ENCODE data around the gene PLAU. TPM values are rescaled to one million over a fixed set of nuclear protein-coding genes. Genes with fewer than 3 reads are reported as not detected.

The PLAU gene
- total and polyA plus RNA-seq, 2 donors (not counting 1 experiment from before 2014, with no cell fraction given) = 93.6 to 98.9 TPM

DNA sequence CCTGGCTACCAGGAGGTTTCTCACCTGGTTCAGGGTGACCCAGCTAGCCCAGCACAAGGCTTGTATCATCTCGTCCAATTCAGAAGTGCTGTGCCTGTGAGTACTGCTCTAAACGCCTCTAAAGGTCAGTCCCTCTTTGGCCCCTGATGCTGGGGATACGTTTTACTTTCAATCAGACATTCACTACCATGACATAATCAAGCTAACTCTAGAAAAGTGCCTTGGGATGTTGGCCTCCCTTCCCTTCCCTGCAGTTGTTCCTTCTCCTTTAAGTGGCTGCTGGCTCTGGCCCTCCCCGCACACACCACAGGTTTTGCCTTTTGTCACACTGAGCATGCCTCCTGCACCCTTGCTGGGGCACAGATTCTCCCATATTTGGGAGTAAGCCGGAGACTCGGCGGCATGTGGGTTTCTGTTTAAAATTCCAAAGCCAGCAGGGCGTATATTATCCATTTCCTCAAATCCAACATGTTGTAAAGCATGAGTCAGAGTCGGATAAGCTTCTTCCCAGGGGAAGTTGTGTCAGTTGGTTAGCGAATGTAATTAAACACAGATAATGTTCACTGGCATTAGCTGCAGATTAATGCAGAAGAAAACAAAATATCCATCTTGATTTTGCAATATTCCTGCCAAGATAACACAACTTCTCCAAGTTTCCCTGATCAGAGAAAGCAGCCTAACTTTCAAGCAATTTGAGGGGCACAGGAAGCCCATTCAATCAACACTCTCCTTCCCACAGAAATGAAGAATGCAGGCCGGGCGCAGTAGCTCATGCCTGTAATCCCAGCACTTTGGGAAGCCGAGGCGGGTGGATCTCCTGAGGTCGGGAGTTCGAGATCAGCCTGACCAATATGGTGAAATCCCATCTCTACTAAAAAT is 55.2 kb downstream of the PLAU start:
- Histone ChIP-seq H2AFZ (ENCODE audit: low read length) (peak overlapping the region; percentile 47), H3K9ac (ENCODE audit: insufficient read depth, low read length) (no peak overlapping the region), H3K27ac (ENCODE audit: insufficient read depth, low read length) (peak overlapping the region; percentile 90), H3K4me2 (ENCODE audit: extremely low read depth, insufficient read depth, low read length) (peak overlapping the region; percentile 79), H3K4me3 (replicated peaks in 1 of 4; ENCODE audit: control extremely low read depth in 1 of 4, insufficient read depth in 1 of 4, low read depth in 3 of 4, low read length in 4 of 4) (peak overlapping the region in 1 of 4 experiments; percentile 16), H4K20me1 (ENCODE audit: control insufficient read depth, extremely low read depth, insufficient read depth, low read length) (no peaks in the 10 kb centered on the region), H3K9me3 (ENCODE audit: control insufficient read depth, insufficient read depth, low read depth, low read length) (no peaks in the 10 kb centered on the region), H3K4me1 (ENCODE audit: control insufficient read depth, extremely low read depth, insufficient read depth, low read length) (peaks cover 11% of the 10 kb centered on the region), H3K79me2 (ENCODE audit: control insufficient read depth, insufficient read depth, low read length) (no peaks in the 10 kb centered on the region), H3K36me3 (ENCODE audit: control insufficient read depth, insufficient read depth, low read length) (no peaks in the 10 kb centered on the region), H3K27me3 (ENCODE audit: control insufficient read depth, insufficient read depth, low read length) (no peaks in the 10 kb centered on the region)
- no peak for TF ChIP-seq EZH2 (IDR thresholded peaks at IDR 0.05; ENCODE audit: low read length, missing control alignments)
- TF ChIP-seq, protein P1, sequence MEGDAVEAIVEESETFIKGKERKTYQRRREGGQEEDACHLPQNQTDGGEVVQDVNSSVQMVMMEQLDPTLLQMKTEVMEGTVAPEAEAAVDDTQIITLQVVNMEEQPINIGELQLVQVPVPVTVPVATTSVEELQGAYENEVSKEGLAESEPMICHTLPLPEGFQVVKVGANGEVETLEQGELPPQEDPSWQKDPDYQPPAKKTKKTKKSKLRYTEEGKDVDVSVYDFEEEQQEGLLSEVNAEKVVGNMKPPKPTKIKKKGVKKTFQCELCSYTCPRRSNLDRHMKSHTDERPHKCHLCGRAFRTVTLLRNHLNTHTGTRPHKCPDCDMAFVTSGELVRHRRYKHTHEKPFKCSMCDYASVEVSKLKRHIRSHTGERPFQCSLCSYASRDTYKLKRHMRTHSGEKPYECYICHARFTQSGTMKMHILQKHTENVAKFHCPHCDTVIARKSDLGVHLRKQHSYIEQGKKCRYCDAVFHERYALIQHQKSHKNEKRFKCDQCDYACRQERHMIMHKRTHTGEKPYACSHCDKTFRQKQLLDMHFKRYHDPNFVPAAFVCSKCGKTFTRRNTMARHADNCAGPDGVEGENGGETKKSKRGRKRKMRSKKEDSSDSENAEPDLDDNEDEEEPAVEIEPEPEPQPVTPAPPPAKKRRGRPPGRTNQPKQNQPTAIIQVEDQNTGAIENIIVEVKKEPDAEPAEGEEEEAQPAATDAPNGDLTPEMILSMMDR (conservative IDR thresholded peaks at IDR 0.05 in 1 of 2, IDR thresholded peaks at IDR 0.05 in 1 of 2; ENCODE audit: low read depth in 1 of 2, low read length in 2 of 2) = no peak
- DNase-seq (ENCODE audit: low read depth in 2 of 2) = peak; percentile 99 to 100

DNA sequence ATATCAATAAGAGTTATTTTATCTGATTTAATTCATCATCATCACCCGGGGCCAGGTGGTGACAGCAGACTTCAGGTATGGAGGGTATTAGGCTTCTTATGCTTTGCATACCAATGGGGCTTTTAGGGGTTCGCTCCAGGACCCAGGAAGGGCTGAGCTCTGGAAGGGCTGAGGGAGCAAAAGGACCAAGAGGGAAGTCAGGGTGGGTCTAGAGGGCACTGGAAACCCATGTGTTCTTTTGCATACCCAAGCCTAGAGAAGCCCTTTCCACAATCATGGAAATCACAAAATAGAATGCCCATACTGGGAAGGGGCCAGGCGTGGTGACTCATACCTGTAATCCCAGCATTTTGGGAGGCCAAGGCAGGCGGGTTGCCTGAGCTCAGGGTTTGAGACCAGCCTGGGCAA is 56.1 kb downstream of the PLAU start:
- Histone ChIP-seq H2AFZ (ENCODE audit: low read length) (no peak overlapping the region), H3K27ac (ENCODE audit: insufficient read depth, low read length) (peak overlapping the region; percentile 90), H3K79me2 (ENCODE audit: control insufficient read depth, insufficient read depth, low read length) (no peaks in the 10 kb centered on the region), H3K4me2 (ENCODE audit: extremely low read depth, insufficient read depth, low read length) (no peak overlapping the region), H3K36me3 (ENCODE audit: control insufficient read depth, insufficient read depth, low read length) (no peaks in the 10 kb centered on the region), H3K4me1 (ENCODE audit: control insufficient read depth, extremely low read depth, insufficient read depth, low read length) (peaks cover 11% of the 10 kb centered on the region), H3K9me3 (ENCODE audit: control insufficient read depth, insufficient read depth, low read depth, low read length) (no peaks in the 10 kb centered on the region), H3K9ac (ENCODE audit: insufficient read depth, low read length) (no peak overlapping the region), H3K27me3 (ENCODE audit: control insufficient read depth, insufficient read depth, low read length) (no peaks in the 10 kb centered on the region), H4K20me1 (ENCODE audit: control insufficient read depth, extremely low read depth, insufficient read depth, low read length) (no peaks in the 10 kb centered on the region), H3K4me3 (replicated peaks in 1 of 4; ENCODE audit: control extremely low read depth in 1 of 4, insufficient read depth in 1 of 4, low read depth in 3 of 4, low read length in 4 of 4) (no peak overlapping the region)
- no peak for DNase-seq (ENCODE audit: low read depth in 2 of 2)
- TF ChIP-seq, protein P1 (conservative IDR thresholded peaks at IDR 0.05 in 1 of 2, IDR thresholded peaks at IDR 0.05 in 1 of 2; ENCODE audit: low read depth in 1 of 2, low read length in 2 of 2) = no peak
- no peak for TF ChIP-seq EZH2 (IDR thresholded peaks at IDR 0.05; ENCODE audit: low read length, missing control alignments)

Other genes with a start within 250 kb of the PLAU start
- gene AGAP5, start 213.0 kb upstream of the PLAU start, total RNA-seq = 1.8 and 3.1 TPM in 2 replicates
- 1.8 and 1.9 TPM in 2 replicates for gene AGAP5, start 213.0 kb upstream of the PLAU start, polyA plus RNA-seq
- 42.9 and 58.0 TPM in 2 replicates for gene SEC24C, start 166.8 kb upstream of the PLAU start, total RNA-seq
- gene SEC24C, start 166.8 kb upstream of the PLAU start, polyA plus RNA-seq = 60.4 and 63.4 TPM in 2 replicates
- 16.2 and 21.3 TPM in 2 replicates for gene CHCHD1, start 129.1 kb upstream of the PLAU start, total RNA-seq
- 31.0 and 35.8 TPM in 2 replicates for gene CHCHD1, start 129.1 kb upstream of the PLAU start, polyA plus RNA-seq
- gene ZSWIM8, start 125.5 kb upstream of the PLAU start, total RNA-seq = 47.0 and 60.9 TPM in 2 replicates
- 37.9 and 53.3 TPM in 2 replicates for gene ZSWIM8, start 125.5 kb upstream of the PLAU start, polyA plus RNA-seq
- 10.5 and 12.6 TPM in 2 replicates for gene NDST2, start 99.5 kb upstream of the PLAU start, total RNA-seq
- 15.2 and 17.9 TPM in 2 replicates for gene NDST2, start 99.5 kb upstream of the PLAU start, polyA plus RNA-seq
- 19.8 and 25.9 TPM in 2 replicates for gene CAMK2G, start 36.6 kb upstream of the PLAU start, total RNA-seq
- 26.6 and 32.2 TPM in 2 replicates for gene CAMK2G, start 36.6 kb upstream of the PLAU start, polyA plus RNA-seq
- gene VCL, start 87.0 kb downstream of the PLAU start, total RNA-seq = 129 and 161 TPM in 2 replicates
- 255 and 316 TPM in 2 replicates for gene VCL, start 87.0 kb downstream of the PLAU start, polyA plus RNA-seq
- gene AP3M1, start 239.7 kb downstream of the PLAU start, total RNA-seq = 21.8 and 28.4 TPM in 2 replicates
- 46.1 and 55.3 TPM in 2 replicates for gene AP3M1, start 239.7 kb downstream of the PLAU start, polyA plus RNA-seq
- 18.2 and 25.3 TPM in 2 replicates for gene ADK, start 240.1 kb downstream of the PLAU start, total RNA-seq
- gene ADK, start 240.1 kb downstream of the PLAU start, polyA plus RNA-seq = 44.2 and 47.8 TPM in 2 replicates